ENCODE data around the gene PSMB3. TPM values are rescaled to one million over a fixed set of nuclear protein-coding genes. Genes with fewer than 3 reads are reported as not detected.

Gene PSMB3
- total RNA-seq, 2 donors from 2014 or later, result 78.5 to 85.5 TPM

GRCh38 chr17:38746004-38746848, 6.3 kb upstream of the PSMB3 start:
- Mint-ChIP-seq H3K4me3 (peak overlapping the region; percentile 88), H3K4me1 (peaks cover 35% of the 10 kb centered on the region), H3K27ac (no peak overlapping the region), H3K36me3 (ENCODE audit: low read depth) (peaks cover 8% of the 10 kb centered on the region), H3K27me3 (peaks cover 55% of the 10 kb centered on the region)
- no peak for ATAC-seq
- no peak for DNase-seq
- H3K9me3 ChIP-seq (ENCODE audit: control insufficient read depth, low read length, poor library complexity, severe bottlenecking), result no peaks in the 10 kb centered on the region

- Mint-ChIP-seq H3K36me3 (ENCODE audit: low read depth) (peaks cover 10% of the 10 kb centered on the region), H3K27me3 (peaks cover 55% of the 10 kb centered on the region), H3K4me1 (peaks cover 41% of the 10 kb centered on the region), H3K27ac (no peak overlapping the region), H3K4me3 (peak overlapping the region; percentile 88)
- no peaks in the 10 kb centered on the region for H3K9me3 ChIP-seq (ENCODE audit: control insufficient read depth, low read length, poor library complexity, severe bottlenecking)
- no peak for ATAC-seq
- no peak for DNase-seq
These were observed 5.6 kb upstream of the PSMB3 start for GRCh38 chr17:38746849-38747462.

GRCh38 chr17:38747463-38748148, 4.9 kb upstream of the PSMB3 start:
- peaks cover 48% of the 10 kb centered on the region for H3K27me3 Mint-ChIP-seq
- DNase-seq, result peak in 1 of 3 donors; percentile 31
- no peak for ATAC-seq

GRCh38 chr17:38748149-38748891, 4.2 kb upstream of the PSMB3 start, which contains the start of gene PCGF2:
PCGF2 (minus strand) TSS chr17:38748336; CDS start chr17:38740402, 7,934 bp downstream.
- no peaks in the 10 kb centered on the region for H3K9me3 ChIP-seq (ENCODE audit: control insufficient read depth, low read length, poor library complexity, severe bottlenecking)
- no peak for ATAC-seq
- Mint-ChIP-seq H3K4me3 (peak within 1 kb of the TSS; percentile 88), H3K27ac (no peak within 1 kb of the TSS), H3K36me3 (ENCODE audit: low read depth) (peaks cover 14% of the 10 kb centered on the region), H3K4me1 (peaks cover 46% of the 10 kb centered on the region), H3K27me3 (peaks cover 45% of the 10 kb centered on the region)
- no peak for DNase-seq

More at GRCh38 chr17:38747463-38748148, 4.9 kb upstream of the PSMB3 start:
- Mint-ChIP-seq H3K4me3 (peak overlapping the region; percentile 88), H3K4me1 (peaks cover 46% of the 10 kb centered on the region), H3K36me3 (ENCODE audit: low read depth) (peaks cover 13% of the 10 kb centered on the region), H3K27ac (no peak overlapping the region)
- H3K9me3 ChIP-seq (ENCODE audit: control insufficient read depth, low read length, poor library complexity, severe bottlenecking), result no peaks in the 10 kb centered on the region

- Mint-ChIP-seq H3K4me1 (peaks cover 49% of the 10 kb centered on the region), H3K27ac (no peak overlapping the region), H3K36me3 (ENCODE audit: low read depth) (peaks cover 16% of the 10 kb centered on the region), H3K4me3 (peak overlapping the region; percentile 75), H3K27me3 (peaks cover 45% of the 10 kb centered on the region)
- DNase-seq, result no peak
- no peak for ATAC-seq
- no peaks in the 10 kb centered on the region for H3K9me3 ChIP-seq (ENCODE audit: control insufficient read depth, low read length, poor library complexity, severe bottlenecking)
These were observed 3.7 kb upstream of the PSMB3 start for GRCh38 chr17:38748892-38749222.

- Mint-ChIP-seq H3K4me1 (peaks cover 51% of the 10 kb centered on the region), H3K27me3 (peaks cover 41% of the 10 kb centered on the region), H3K27ac (no peak overlapping the region)
These were observed 3.1 kb upstream of the PSMB3 start for GRCh38 chr17:38749223-38750043.

GRCh38 chr17:38750044-38750311, 2.6 kb upstream of the PSMB3 start:
- DNase-seq (no peak), ATAC-seq (no peak)
- Mint-ChIP-seq H3K36me3 (ENCODE audit: low read depth) (peaks cover 15% of the 10 kb centered on the region), H3K4me3 (peak overlapping the region; percentile 70), H3K27ac (no peak overlapping the region), H3K27me3 (peaks cover 36% of the 10 kb centered on the region), H3K4me1 (peaks cover 54% of the 10 kb centered on the region)
- H3K9me3 ChIP-seq (ENCODE audit: control insufficient read depth, low read length, poor library complexity, severe bottlenecking), result no peaks in the 10 kb centered on the region

More at GRCh38 chr17:38749223-38750043, 3.1 kb upstream of the PSMB3 start:
- Mint-ChIP-seq H3K4me3 (peak overlapping the region; percentile 70), H3K36me3 (ENCODE audit: low read depth) (peaks cover 17% of the 10 kb centered on the region)
- ATAC-seq (no peak), DNase-seq (no peak)
- H3K9me3 ChIP-seq (ENCODE audit: control insufficient read depth, low read length, poor library complexity, severe bottlenecking), result no peaks in the 10 kb centered on the region

- Mint-ChIP-seq H3K4me1 (peaks cover 54% of the 10 kb centered on the region), H3K4me3 (peak overlapping the region; percentile 100), H3K27me3 (peaks cover 36% of the 10 kb centered on the region), H3K36me3 (ENCODE audit: low read depth) (peaks cover 15% of the 10 kb centered on the region), H3K27ac (peak overlapping the region; percentile 95)
- no peak for ATAC-seq
- DNase-seq, result no peak
- no peaks in the 10 kb centered on the region for H3K9me3 ChIP-seq (ENCODE audit: control insufficient read depth, low read length, poor library complexity, severe bottlenecking)
These were observed 2.0 kb upstream of the PSMB3 start for GRCh38 chr17:38750312-38751121.

- peaks cover 12% of the 10 kb centered on the region for H3K36me3 Mint-ChIP-seq (ENCODE audit: low read depth)
- DNase-seq, result no peak
- H3K4me3 Mint-ChIP-seq, result peak overlapping the region; percentile 100
- peak overlapping the region; percentile 95 for H3K27ac Mint-ChIP-seq
- no peaks in the 10 kb centered on the region for H3K9me3 ChIP-seq (ENCODE audit: control insufficient read depth, low read length, poor library complexity, severe bottlenecking)
- peaks cover 57% of the 10 kb centered on the region for H3K4me1 Mint-ChIP-seq
- ATAC-seq, result no peak
- peaks cover 29% of the 10 kb centered on the region for H3K27me3 Mint-ChIP-seq
These were observed 1.3 kb upstream of the PSMB3 start for GRCh38 chr17:38751144-38751807.

- DNase-seq (peak; percentile 54 to 78 (median 63)), ATAC-seq (peak; percentile 47)
- Mint-ChIP-seq H3K27ac (peak overlapping the region; percentile 95), H3K27me3 (peaks cover 23% of the 10 kb centered on the region), H3K4me3 (peak overlapping the region; percentile 100), H3K4me1 (peaks cover 51% of the 10 kb centered on the region), H3K36me3 (ENCODE audit: low read depth) (peaks cover 10% of the 10 kb centered on the region)
- H3K9me3 ChIP-seq (ENCODE audit: control insufficient read depth, low read length, poor library complexity, severe bottlenecking), result no peaks in the 10 kb centered on the region
These were observed 683 bp upstream of the PSMB3 start for GRCh38 chr17:38751808-38752307.

GRCh38 chr17:38753071-38753506, 548 bp downstream of the PSMB3 start:
- Mint-ChIP-seq H3K27ac (peak overlapping the region; percentile 95), H3K27me3 (peaks cover 22% of the 10 kb centered on the region), H3K4me3 (peak overlapping the region; percentile 100), H3K4me1 (peaks cover 47% of the 10 kb centered on the region), H3K36me3 (ENCODE audit: low read depth) (peaks cover 8% of the 10 kb centered on the region)
- ATAC-seq (no peak), DNase-seq (no peak)
- no peaks in the 10 kb centered on the region for H3K9me3 ChIP-seq (ENCODE audit: control insufficient read depth, low read length, poor library complexity, severe bottlenecking)

Data from T-helper 17 cell (primary cell).